Fibroblast of lung (primary cell): ENCODE results near the gene RELCH.

ENCODE experiments used
- EZH2 ChIP-seq: IDR thresholded peaks from 2 replicates; pipeline ENCODE4 v1.5.1; 2012; ENCODE audit warnings: low read length, control low read depth, mild to moderate bottlenecking; ENCODE audit errors: missing control alignments
- TF ChIP-seq, protein P1 (sequence below), 2 donors: IDR thresholded peaks in 1 of 2; conservative IDR thresholded peaks in 1 of 2; 1 replicate in 1 of 2; 2 replicates in 1 of 2; pipeline ENCODE4 v1.5.1; 2011 to 2012; ENCODE audit warnings: low read length in 2 of 2, control low read depth in 1 of 2, inconsistent platforms in 1 of 2, low read depth in 1 of 2, mild to moderate bottlenecking in 1 of 2

DNA sequence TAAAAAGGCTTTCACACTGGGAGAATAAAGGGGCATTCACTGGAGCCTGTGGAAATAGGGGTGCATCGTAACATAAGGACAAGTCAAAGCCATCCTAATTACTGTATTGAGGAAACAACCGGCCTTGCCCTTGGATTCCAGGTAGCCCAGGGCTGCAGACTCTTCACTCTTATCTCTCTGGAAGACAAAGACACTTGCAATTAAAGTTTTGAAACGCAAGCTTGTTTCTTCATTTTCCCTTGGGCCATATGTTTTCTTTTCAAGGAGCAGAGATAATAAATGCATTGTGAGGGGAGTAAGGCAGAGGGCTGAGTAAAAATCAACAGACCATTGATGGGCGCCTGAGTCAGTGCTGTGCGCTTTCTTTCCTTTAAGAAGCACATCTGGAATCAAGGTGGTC lies 149.6 kb downstream of the RELCH start:
- TF ChIP-seq, protein P1, sequence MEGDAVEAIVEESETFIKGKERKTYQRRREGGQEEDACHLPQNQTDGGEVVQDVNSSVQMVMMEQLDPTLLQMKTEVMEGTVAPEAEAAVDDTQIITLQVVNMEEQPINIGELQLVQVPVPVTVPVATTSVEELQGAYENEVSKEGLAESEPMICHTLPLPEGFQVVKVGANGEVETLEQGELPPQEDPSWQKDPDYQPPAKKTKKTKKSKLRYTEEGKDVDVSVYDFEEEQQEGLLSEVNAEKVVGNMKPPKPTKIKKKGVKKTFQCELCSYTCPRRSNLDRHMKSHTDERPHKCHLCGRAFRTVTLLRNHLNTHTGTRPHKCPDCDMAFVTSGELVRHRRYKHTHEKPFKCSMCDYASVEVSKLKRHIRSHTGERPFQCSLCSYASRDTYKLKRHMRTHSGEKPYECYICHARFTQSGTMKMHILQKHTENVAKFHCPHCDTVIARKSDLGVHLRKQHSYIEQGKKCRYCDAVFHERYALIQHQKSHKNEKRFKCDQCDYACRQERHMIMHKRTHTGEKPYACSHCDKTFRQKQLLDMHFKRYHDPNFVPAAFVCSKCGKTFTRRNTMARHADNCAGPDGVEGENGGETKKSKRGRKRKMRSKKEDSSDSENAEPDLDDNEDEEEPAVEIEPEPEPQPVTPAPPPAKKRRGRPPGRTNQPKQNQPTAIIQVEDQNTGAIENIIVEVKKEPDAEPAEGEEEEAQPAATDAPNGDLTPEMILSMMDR (conservative IDR thresholded peaks at IDR 0.05 in 1 of 2, IDR thresholded peaks at IDR 0.05 in 1 of 2; ENCODE audit: low read depth in 1 of 2, low read length in 2 of 2) = no peak
- TF ChIP-seq EZH2 = no peak
